Measurements from ENCODE around the gene DPP6.
"Not testable (repeated sequence)": the region's sequence is repeated elsewhere in the genome, so short reads cannot be mapped to it uniquely, and the experiment has no call there.

The DPP6 gene

DNA sequence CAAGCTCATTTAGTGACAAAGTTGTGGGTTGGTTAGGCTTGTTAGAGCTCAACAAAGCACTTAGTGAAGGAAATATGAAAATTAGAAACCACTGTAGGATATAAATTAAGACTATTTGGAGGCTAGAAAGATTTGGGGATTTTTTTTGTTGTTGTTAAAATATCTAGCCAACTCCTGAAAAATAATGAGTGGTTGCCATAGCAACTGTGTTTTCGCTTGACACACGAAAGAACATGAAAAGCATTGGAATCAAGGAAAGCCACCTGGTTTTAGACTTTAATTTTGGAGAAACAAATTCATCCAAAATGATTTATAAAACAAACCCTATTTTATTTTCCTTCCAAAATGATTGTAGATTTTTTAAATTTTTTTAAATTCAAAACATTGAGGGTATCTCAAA lies 26.3 kb downstream of the DPP6 start:
- not testable (repeated sequence) for DNase-seq

DNA sequence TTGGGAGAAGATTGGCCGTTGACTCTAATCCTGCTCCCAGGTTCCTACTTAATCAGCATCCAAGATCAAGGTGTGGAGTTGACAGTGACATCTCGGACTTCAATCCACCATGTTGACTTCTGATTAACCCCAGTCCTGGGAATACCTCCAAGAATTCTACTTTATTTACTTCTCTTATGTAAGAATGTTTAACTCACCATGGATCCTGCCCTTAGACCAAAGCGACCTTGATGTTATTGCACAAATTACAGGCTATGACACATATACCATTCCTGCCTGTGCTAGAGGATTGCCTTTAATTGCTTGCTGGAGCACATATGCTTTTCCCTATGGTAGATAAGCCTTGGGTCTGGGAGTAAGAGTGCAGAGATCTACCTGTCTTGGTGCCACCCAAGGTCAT lies 28.1 kb downstream of the DPP6 start:
- DNase-seq = not testable (repeated sequence)

DNA sequence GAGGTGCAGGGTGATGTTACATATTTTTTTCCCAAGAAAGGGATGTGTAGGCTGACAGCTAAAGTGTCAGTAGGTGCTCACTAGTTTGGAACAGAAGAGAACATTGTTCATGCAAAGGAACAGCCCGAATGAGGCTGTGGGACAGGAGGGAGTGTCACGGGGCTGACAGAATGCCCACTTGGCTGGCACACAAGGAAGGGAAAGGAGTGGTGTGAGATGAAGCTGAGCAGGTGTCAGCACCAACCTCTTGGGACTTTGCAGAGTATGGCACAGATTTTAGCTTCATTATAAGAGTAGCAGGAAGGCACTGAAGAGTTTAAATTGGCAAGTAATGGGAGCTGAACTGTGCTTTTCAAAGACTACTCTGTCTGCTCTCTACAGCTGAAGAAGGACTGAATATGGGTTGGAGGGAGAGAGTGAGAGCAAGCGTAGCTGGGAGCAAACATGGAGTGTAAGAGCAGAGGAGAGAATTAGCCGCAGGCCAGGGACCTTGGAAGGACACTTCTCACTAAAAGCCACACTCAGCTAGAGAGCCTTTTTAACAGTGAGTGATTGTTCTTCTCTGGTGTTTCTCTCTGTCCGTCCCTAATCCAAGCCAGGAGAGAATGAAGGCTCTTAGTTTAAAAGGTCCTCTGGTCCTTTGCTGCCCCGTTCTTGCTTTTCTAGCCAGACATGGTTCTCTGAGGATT lies 35.0 kb downstream of the DPP6 start:
- peak; percentile 48 for DNase-seq

- DNase-seq = not testable (repeated sequence)
Measured at GRCh38 chr7:154092093-154092492, 39.9 kb downstream of the DPP6 start.

GRCh38 chr7:154095201-154095600 lies 43.0 kb downstream of the DPP6 start:
- not testable (repeated sequence) for DNase-seq

DNA sequence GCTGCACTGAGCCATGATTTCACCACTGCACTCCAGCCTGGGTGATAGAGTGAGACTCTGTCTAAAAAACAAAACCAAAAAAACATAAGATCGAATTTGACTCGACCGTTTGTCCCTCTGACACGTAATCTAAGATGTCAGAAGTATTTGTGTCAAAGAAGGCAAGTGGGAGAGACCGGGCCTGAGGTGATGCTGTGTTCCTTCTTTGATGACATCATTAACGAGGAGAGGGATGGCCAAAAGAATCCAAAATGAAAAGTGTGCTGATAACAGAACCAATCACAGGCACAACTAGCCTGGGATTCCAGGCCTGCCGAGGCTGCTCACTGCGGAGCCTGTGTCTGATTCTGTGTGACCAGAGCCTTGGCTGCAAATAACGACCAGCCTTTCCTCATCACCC lies 52.9 kb downstream of the DPP6 start:
- not testable (repeated sequence) for DNase-seq

- DNase-seq = not testable (repeated sequence)
Measured at GRCh38 chr7:154109615-154110014, 57.4 kb downstream of the DPP6 start.

DNA sequence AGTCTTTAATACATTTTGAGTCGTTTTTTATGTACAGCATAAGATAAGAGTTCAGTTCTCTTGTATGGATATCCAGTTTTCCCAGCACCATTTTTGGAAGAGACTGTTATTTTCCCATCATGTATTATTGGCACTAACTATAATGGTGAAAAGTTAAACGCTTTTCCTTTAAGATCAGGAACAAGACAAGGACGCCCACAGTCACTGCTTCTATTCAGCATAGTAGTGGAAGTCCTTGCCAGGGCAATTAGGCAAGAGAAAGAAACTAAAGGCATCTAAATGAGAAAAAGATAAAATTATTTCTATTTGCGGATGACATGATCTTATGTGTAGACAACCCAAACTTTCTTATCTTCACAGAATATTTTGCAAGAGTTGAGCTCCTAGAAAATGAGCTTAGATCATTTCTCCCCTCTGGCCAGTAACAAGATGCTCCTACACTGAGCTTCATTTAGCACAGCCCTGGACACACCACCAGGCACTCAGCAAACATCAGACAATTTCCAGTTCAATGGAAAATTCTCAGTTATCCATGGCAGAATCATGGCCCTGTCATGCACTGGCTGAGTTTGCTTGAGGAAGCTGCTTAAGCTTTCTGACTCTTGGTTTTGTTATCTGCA lies 61.6 kb downstream of the DPP6 start:
- not testable (repeated sequence) for DNase-seq

DNA sequence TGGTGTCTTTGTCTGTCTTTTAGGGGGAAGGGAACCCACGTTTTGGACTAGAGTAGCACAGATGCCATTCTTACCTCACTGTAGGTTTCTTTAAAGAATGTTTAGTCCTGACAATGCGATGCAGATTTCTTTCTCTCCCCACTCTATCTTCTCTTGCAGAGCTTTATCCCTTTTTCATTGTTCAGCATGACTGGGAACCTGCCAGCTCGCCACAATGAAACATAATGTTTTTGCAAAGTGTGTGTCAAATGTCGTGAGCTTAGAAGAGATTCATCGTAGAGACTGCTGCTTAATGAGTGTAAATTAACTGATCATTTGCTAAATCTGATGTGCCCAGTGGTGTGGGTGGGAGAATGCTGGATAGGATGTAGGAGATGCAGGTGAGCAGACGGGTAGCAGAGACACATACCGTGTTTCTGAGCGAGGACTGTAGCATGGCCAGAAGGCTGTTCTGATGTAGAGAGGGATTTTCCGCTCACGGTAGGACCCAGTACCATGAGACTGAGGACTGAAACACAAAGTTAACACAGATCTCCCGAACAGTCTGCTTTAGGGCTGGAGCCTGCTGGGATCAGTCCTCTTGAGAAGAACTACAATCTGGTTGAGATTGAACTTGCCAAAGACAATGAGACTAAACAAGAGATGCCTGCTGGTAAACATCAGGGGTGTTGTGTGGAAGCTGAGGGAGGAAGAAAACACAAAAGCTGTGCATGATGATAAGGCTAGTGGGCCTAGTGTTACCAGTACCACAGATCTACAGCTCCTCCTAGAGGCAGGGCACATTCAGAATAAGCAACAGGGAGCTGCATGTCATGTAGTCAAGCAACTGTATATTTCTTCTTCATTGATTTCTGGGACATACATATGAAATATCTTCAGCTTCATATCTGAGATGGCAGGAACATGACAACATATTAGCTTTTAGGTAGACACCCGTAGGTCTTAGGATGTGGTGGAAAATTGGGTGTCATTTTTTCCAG lies 65.5 kb downstream of the DPP6 start:
- not testable (repeated sequence) for DNase-seq

DNA sequence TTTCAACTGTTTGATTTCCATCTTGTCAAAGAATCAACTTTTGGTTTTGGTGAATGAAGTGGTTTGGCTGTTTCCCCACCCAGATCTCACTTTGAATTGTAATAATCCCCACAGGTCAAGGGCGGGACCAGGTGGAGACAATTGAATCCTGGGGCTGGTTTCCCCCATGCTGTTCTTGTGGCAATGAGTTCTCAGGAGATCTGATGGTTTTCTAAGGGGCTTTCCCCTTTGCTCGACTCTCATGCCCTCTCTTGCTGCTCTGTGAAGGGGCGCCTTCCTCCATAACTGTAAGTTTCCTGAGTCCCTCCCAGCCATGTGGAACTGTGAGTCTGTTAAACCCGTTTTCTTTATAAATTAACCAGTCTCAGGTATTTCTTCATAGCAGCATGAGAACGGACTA lies 68.6 kb downstream of the DPP6 start:
- not testable (repeated sequence) for DNase-seq

DNA sequence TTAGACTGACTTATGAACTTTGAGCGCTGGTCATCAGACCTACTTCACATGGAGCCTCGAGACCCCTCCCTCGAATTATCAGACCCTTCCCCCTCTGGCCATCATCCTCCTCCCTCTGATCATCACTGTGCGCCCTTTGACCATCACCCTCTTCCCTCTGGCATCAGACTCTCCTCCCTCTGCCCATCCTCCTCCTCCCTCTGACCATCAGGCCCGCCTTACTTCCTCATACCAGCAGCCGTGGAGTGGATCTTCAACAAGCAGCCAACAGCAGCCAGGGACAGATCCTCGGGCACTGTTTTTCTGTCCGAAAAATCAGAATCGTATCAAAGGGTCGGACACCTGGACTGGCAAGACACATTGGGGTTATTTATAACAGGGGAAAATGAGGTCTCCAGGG lies 70.5 kb downstream of the DPP6 start:
- DNase-seq = not testable (repeated sequence)

- not testable (repeated sequence) for DNase-seq
Measured at GRCh38 chr7:154123397-154123796, 71.2 kb downstream of the DPP6 start.

GRCh38 chr7:154129142-154129541 lies 76.9 kb downstream of the DPP6 start:
- DNase-seq = not testable (repeated sequence)

DNA sequence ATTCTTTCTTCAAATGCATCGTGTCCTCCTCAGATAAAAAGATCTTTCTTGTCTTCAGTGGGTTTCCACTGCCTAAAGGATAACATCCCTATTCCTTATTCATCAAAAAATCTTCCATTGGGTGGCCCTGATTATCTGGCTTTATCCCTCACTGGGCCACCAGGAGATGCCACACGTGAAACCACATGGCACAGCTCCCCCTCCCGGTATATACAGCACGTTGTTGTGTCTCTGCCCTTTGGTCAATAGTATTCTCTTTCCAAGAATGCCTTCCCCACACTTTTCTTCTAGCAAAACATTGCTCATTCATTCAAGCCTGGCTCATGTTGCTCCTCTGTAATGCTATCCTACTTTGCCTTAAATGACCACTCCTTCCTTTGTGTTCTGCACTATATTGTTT lies 80.4 kb downstream of the DPP6 start:
- DNase-seq = not testable (repeated sequence)

- DNase-seq = not testable (repeated sequence)
Measured at GRCh38 chr7:154133703-154134277, 81.6 kb downstream of the DPP6 start.

- DNase-seq = not testable (repeated sequence)
Measured at GRCh38 chr7:154134698-154135097, 82.5 kb downstream of the DPP6 start.

DNA sequence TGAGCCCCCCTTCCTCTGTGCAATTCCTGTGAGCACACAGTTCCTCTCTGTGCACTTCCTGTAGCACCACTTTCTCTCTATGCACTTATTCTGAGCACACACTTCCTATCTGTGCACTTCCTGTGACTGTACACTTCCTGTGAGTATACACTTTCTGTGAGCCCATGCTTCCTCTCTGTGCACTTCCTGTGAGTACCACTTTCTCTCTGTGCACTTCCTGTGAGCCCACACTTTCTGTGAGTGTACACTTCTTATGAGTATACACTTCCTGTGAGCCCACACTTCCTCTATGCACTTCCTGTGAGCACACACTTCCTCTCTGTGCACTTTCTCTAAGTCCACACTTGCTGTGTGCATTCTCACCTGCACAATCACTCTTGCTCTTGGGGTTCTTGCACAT lies 83.4 kb downstream of the DPP6 start:
- not testable (repeated sequence) for DNase-seq

- not testable (repeated sequence) for DNase-seq
Measured at GRCh38 chr7:154145922-154146706, 93.9 kb downstream of the DPP6 start.

- DNase-seq = not testable (repeated sequence)
Measured at GRCh38 chr7:154146707-154147038, 94.5 kb downstream of the DPP6 start.

DNA sequence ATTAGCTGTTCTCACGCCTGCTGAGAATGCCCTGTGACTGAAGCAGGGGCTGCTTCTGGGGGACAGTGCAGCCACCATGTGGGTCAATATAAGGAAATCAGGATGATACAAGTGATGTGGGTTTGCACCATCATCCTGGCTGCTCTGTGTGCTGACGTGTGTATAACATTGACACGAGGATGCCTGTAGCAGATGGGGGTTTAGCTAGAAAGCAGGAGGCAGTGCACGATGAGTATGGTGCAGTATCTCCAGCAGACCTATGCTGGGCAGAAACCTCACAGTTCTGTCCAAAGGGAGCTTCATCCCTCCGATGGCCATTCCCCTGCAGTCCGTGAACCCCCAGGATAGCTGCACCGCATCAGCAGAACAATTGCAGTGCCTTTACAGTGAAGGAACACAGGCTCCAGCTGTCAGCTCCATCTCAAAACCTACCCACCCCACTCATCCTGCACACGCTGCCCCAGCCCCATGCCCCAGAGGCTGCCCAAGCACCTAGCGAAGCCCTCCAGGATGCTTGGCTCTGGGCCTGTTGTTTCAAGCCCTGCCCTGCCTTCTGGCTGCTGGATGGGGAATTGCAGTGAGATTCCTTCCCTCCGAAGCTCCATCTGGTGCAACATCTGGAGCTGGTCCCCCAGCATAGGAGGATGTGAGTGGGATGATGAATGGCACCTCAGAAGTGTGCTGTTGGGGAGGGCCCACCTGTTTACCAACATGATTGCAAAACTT lies 96.8 kb downstream of the DPP6 start:
- DNase-seq = not testable (repeated sequence)

GRCh38 chr7:154150656-154151055 lies 98.5 kb downstream of the DPP6 start:
- not testable (repeated sequence) for DNase-seq

Data from NCI-H1436 treated with DMSO at 0.1 percent for 48 hours (cell line).